HG02588 (cell line): ENCODE data around the gene NTSR1.
A peak's percentile ranks its signal among the peaks of the same experiment; 100 is the strongest.

Experiments used
- ATAC-seq: cut with Tn5 transposase; IDR thresholded peaks from one replicate; pipeline ENCODE4 v1.9.1; 2021; ENCODE audit warnings: mild to moderate bottlenecking, moderate library complexity; ENCODE audit not compliant: unreplicated experiment

The NTSR1 gene

GRCh38 chr20:62780204-62780603, 71.6 kb downstream of the NTSR1 start:
- ATAC-seq: no peak

DNA sequence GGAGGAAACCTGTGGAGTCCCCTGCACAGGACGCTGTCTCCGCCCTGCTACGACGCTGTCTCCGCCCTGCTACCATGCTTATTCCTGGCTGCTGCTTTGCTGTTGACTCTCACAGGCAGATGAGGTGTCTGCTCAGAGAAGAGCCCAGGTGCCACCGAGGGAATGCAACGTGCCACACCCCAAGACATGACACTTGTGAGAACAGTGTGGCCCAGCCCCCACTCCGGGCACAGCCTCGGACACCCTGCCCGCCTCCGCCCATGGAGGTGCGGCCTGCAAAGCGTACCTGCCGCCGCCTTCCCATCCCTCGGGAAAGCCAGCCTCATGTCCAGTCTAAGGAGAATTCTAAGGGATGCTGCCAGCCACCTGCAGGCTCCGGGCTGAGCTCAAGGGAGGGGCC, 72.1 kb downstream of the NTSR1 start:
- no peak for ATAC-seq

DNA sequence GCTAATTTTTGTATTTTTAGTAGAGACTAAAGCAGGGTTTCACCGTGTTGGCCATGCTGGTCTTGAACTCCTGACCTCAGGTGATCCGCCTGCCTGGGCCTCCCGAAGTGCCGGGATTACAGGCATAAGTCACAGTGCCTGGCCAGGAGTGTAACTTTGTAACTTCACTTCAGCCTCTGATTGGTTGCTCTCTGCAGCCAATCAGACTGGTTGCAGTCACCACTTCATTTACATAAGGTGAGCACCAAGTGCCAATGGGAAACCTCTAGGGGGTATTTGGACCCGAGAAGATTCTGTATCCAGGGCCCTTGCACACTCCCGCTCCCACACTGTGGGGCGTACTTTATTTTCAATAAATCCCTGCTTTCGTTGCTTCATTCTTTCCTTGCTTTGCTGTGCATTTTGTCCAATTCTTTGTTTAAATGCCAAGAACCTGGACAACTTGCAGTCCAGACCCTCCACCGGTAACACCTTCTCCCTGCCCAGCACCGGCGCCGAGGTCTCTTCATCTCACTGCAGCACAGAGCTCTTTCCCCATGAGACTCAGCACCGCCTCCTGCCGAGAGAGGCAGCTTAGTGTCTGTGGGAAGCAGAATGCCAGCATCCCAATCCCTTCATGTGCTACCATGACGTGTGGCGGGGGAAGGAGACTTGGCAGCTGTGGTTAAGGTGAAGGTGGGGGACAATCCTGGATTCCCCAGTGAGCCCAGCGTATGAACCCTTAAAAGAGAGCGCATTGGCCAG, 73.7 kb downstream of the NTSR1 start:
- ATAC-seq: no peak

DNA sequence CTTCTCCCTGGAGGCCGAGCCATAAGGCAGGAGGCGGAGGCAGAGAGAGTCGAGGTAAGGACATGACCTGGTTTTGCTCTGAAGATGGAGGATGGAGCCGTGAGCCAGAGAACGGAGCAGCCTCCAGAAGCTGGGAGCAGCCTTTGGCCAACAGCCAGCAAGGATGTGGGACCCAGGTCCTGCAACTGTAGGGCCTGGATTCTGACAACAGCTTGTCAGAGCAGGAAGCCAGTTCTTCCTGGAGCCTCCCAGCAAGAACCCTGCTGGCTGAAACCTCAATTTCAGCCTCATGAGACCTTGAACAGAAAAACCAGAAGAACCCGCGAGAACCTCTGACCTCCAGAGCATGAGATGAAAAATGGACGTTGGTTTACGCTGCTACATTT, 74.2 kb downstream of the NTSR1 start:
- ATAC-seq: no peak

DNA sequence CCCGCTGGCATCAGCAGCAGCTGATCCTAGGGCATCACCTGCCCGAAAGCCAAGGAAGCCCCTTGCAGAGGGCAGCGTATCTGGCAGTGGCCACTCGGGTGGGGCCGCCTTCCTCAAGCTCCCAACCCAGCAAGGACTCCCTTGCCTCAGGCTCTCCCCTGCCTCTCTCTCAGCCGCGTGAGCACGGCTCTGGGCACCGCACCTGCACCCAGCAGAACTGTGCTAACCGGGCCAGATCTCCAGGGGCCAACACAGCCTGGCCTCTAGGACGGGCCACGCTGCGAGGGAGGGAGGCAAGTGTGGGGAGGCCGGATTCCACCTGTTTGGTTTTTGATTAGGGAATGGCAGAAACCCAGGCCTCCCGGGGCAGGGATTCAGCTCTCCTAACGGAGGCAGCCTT, 75.9 kb downstream of the NTSR1 start:
- no peak for ATAC-seq

DNA sequence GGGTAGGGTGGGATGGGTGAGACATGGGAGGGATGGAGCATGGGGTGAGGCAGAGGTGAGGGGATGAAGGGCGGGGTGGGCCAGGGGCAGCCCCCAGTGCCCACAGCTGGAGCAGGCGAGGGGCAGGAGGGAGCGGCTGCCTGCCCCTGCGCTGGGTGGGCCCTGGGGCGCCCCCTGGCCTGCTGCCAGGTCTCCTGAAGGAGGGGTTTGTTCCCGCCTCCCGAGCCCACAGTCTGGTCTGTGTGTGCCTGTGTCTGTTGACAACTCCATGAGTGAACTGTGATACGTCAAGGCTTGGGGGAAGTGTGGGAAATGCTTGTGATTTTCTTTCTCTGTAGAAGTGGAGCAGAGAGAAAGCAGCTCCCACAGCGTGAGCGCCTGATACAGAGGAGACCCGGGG, 76.8 kb downstream of the NTSR1 start:
- no peak for ATAC-seq

- no peak for ATAC-seq
Measured at GRCh38 chr20:62786157-62786556, 77.5 kb downstream of the NTSR1 start.

GRCh38 chr20:62787321-62787720, 78.7 kb downstream of the NTSR1 start:
- ATAC-seq: no peak

GRCh38 chr20:62787866-62788265, 79.2 kb downstream of the NTSR1 start:
- no peak for ATAC-seq

DNA sequence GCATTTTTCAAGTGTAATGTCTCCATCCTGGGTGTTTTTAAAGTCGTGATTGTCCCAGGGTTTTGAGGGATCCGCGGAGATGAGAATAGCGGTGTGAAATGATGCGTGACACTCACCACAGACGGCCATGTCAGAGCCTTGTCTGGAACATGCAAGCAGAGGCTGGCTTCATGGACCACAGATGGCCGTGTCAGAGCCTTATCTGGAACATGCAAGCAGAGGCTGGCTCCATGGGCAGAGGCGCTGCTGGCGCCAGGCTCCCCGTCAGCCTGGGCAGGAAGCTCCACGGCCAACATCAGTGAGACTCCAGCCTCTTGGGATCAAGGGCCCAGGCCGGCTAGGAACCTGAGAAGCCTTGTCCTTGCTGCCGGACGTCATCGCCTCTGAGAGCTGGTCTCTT, 80.0 kb downstream of the NTSR1 start:
- no peak for ATAC-seq

DNA sequence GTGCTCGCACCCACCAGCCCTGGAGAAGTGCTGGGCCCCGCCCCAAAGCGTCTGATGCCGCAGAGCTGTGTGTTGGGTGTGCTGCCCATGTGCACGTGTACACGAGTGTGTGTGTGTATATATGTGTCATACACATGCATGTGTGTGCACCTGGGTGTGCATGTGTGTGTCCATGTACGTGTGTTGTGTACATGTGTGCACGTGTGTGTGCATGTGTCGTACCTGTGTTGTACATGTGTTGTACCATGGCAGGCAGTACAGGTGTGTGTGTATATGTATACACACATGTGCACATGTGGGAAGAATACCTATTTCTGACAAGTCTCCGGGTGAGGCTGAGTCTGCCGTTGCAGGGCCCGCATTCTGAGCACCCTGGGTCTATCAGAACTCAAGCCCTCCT, 81.4 kb downstream of the NTSR1 start:
- no peak for ATAC-seq

GRCh38 chr20:62791301-62792181, 82.9 kb downstream of the NTSR1 start:
- no peak for ATAC-seq

DNA sequence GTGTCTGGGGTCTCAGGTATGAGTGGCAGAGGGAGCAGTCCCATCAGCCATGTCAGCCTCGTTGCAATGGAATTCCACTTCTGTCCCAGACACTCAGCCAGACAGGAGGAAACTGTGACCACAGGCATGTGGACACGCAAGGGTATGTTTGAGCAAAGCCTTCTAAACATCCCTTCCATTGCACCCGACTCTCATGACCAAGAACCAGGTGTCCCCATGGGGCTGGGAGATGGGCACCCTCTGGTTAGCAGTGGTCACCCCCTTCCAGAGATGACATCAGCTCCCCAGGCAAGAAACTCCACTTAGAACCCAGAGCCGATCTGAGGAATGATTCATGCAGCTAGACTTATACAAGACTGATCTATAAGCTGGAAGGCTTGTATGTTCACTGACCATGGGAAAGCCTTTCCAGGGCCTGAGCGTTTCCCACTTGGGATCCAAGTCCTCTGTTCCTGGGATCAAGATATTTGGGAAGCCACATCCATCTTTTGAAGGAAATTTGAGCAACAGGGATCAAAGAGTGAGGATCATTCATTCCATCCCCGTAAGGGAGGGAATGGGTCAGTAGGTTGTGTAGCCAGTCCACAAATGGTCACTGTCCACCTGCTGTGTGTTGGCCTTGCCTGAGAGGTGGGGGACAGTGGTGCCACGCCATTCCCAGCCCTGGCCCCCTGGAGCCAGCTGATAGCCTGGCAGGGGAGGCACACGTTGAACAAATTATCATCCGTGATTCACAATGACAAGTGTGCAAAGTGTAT, 83.7 kb downstream of the NTSR1 start:
- no peak for ATAC-seq

- no peak for ATAC-seq
Measured at GRCh38 chr20:62792940-62793756, 84.5 kb downstream of the NTSR1 start.

DNA sequence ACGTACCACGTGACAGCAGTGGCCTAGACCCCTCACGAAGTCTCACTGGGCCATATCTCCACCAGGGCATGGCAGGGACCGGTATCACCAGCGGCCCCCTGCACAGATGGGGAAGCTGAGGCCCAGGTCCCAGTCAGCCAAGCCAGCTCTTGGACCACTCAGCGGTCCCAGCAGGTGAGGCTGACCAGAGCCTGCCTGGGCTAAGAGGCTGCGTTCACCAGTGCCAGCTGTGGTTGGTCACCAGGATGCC, 85.0 kb downstream of the NTSR1 start:
- no peak for ATAC-seq

DNA sequence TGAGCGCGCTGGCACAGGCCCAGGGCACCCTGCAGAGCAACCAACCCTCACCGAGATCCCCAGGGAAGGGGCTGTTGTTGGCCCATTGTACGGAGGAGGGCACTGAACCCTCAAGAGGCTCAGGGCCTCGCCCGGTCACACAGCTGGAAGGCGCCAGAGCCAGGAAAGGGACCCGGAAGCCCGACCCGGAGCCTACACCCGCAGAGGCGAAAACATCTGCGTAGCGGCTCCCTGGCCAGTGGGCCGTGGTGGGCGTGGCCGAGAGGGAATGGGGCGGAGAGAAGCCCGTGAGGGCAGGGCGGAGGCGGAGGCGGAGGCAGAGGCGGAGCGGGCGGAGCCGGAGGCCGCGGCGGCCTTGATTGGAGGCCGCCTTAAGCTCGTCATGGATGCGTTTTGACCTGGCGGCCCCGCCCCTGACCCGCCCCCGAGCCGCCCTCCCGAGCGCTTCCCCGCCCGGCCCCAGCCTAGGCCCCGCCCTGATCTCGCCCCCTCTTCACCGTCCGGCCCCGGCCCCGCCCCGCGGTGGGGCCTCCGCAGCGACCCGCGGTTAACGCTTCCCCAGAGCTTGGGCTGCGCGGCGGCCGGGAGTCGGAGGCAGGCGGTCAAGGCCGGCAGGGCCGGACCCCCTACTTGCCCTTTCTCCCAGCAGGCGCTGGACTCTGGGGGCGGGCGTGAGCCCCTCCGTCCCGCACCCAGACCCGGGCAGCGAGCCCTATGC, 85.5 kb downstream of the NTSR1 start:
- peak; percentile 59 for ATAC-seq

- no peak for ATAC-seq
Measured at GRCh38 chr20:62795023-62795761, 86.6 kb downstream of the NTSR1 start.

DNA sequence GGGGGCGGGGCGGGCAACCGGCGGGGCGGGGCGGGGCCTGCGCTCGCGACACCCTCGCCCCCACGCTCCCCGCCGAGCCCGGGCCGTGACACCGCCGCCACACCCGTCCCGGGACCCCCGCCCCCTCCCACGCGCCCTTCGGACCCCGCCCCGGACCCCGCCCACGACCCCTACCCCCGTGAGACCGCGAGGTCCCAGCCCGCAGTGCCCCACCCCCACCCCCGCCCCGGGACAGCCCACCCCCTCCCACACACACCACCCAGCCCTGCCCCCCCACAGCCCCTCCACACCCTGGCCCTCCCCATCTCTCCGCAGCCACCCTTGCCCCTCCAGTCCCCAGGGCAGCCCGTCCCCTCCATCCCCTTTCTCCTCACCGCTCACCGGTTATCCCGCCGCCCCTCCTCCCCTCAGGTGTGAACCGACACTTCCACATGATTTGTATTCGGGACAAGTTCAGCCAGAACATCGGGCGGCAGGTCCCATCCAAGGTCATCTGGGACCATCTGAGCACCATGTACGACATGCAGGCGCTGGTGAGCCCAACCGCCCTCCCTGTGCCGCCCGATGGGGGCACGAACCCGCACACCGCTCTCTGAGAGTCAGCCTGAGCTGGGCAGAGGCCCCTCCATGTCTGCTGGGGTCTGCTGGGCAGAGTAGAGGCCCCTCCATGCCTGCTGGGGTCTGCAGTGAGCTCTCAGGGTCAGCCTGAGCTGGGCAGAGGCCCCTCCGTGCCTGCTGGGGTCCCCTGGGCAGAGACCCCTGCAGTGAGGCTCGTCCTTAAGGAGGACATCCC, 88.3 kb downstream of the NTSR1 start:
- no peak for ATAC-seq
